ENCODE measurements around the gene RPL38.

The RPL38 gene

DNA sequence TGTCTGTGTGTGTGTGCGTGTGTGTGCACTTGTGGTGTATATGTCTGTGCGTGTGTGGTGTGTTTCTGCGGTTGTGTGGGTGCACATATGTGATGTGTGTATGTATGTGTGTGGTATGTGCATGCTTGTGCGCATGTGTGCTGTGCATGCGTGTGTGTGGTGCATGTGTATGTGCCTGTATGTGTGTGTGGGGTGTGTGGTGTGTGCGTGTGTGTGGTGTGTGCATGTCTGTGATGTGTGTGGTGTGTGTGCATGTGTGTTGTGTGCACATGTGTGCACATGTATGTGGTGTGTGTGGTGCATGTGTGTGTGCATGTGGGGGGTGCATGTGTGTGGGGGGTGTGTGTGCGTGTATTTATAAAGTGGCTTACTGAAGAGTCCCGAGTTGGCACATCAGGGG is 47.6 kb downstream of the RPL38 start:
- DNase-seq = no peak

DNA sequence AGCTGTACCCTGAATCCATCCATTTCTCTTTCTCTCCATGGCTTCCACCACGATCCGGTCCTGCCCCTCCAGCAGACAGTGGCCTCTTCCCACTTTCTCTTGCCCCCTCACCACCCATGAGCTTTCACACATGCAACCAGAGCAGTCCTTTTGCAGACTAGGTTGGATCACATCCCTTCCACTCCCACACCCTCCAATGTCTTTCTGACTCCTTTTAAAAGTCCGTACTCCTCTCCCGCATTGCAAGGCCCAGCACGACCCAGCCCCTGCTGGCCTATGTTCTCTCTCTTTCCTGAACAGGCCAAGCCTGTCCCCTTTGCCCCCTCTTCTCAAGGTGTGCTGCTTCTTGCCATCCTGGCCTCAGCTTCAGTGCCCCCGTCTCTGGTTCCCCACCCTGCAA is 48.1 kb downstream of the RPL38 start:
- DNase-seq = no peak

DNA sequence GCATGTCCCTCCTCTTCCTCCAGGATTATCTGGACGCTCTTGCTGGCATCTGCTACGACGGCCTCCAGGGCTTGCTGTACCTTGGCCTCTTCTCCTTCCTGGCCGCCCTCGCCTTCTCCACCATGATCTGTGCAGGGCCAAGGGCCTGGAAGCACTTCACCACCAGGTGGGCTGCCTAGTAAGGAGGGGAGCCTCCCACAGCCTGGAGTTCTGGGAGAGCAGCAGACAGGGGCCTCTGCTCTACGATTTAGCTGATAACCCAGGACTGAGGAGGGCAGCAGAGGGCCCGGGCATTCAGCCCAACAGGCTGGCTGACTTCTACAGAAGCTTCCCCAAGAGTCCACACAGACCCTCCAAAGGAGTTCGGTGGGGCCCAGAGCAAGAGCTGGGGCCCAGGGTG is 48.7 kb downstream of the RPL38 start:
- DNase-seq = no peak

DNA sequence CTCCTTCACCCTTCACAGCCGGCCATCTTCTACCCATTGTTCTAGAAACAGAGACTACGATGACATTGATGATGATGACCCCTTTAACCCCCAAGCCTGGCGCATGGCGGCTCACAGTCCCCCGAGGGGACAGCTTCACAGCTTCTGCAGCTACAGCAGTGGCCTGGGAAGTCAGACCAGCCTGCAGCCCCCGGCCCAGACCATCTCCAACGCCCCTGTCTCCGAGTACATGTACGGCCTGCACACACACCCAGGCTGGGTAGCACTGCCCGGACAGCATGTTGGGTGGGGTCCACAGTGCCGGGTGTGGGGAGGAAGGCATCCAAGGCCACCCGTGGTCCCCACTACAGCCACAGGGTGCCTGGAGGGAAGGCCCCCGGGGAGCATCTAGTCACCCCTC is 49.6 kb downstream of the RPL38 start:
- DNase-seq = no peak

DNA sequence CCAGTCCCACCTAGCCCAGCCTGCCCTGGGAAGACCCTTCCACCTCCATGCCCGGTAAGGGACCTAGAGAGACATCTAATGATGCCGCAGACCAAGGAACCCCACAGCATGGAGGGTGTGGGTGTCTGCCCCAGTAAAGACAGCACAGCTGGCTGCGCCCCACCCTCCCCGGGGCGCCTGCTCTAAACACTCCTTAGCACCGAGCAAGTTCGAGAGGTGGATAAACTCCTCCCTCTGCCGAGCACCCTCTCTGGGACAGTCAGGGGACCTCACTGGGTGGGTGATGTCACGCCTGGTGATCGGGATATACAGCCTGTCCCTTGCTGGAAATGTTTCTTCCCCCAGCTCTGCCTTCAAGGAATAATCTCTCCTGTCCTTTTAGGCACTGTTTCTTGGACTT is 53.8 kb downstream of the RPL38 start:
- DNase-seq = no peak

- DNase-seq = no peak
Measured at GRCh38 chr17:74259667-74260524, 56.4 kb downstream of the RPL38 start.
